Activated B cell treated with CpG ODN at 0.5 μM for 24 hours (primary cell): ENCODE measurements around the gene ZNF638. TPM values are rescaled to one million over a fixed set of nuclear protein-coding genes. Genes with fewer than 3 reads are reported as not detected.

Source experiments
- ATAC-seq: fragments of 200-7000 bp; cut with Tn5 transposase; one replicate; pipeline ENCODE4 v1.10.0; 2021; ENCODE audit warnings: low read depth, mild to moderate bottlenecking, moderate library complexity
- CTCF ChIA-PET: fragments of 350-600 bp; sonication (Branson Sonifier 250); formaldehyde crosslinking; loops from one replicate; lab custom pipeline; 2021; ENCODE audit warnings: antibody characterized with exemption; lab: Charles Lee
- POLR2A ChIA-PET: fragments of 350-600 bp; sonication (Branson Sonifier 250); formaldehyde crosslinking; loops from one replicate; lab custom pipeline; 2021; ENCODE audit warnings: antibody characterized with exemption; lab: Charles Lee
- DNase-seq: peaks from one replicate; pipeline ENCODE4 v3.0.0; 2022
- H3K27ac Mint-ChIP-seq: one replicate; pipeline ENCODE4 v1.8.0; 2020; ENCODE audit warnings: mixed read lengths
- H3K27me3 Mint-ChIP-seq: one replicate; pipeline ENCODE4 v1.8.0; 2021; ENCODE audit warnings: mixed read lengths
- H3K36me3 Mint-ChIP-seq: one replicate; pipeline ENCODE4 v1.8.0; 2021; ENCODE audit warnings: low read depth, mixed read lengths
- H3K4me1 Mint-ChIP-seq: one replicate; pipeline ENCODE4 v1.8.0; 2021; ENCODE audit warnings: mixed read lengths
- H3K4me3 Mint-ChIP-seq: one replicate; pipeline ENCODE4 v1.8.0; 2020; ENCODE audit warnings: mild to moderate bottlenecking, mixed read lengths
- H3K9me3 Mint-ChIP-seq: one replicate; pipeline ENCODE4 v1.8.0; 2020; ENCODE audit warnings: mixed read lengths
- intact Hi-C: fragments of 100-400 bp; cut with micrococcal nuclease; formaldehyde crosslinking; loops from one replicate; pipeline ENCODE4 v1.15.1; 2024
- total RNA-seq: library from RNA; stranded (reverse); gene quantifications from 2 replicates; pipeline ENCODE4 v1.2.3, GENCODE V29; 2022
- TF ChIP-seq, protein P1 (sequence below): fragments of 200-600 bp; IDR thresholded peaks from one replicate; pipeline ENCODE4 v1.8.0; 2022; ENCODE audit warnings: antibody characterized with exemption, mild to moderate bottlenecking

ZNF638 gene
- total RNA-seq, 1 donor from 2014 or later: 152 TPM

DNA sequence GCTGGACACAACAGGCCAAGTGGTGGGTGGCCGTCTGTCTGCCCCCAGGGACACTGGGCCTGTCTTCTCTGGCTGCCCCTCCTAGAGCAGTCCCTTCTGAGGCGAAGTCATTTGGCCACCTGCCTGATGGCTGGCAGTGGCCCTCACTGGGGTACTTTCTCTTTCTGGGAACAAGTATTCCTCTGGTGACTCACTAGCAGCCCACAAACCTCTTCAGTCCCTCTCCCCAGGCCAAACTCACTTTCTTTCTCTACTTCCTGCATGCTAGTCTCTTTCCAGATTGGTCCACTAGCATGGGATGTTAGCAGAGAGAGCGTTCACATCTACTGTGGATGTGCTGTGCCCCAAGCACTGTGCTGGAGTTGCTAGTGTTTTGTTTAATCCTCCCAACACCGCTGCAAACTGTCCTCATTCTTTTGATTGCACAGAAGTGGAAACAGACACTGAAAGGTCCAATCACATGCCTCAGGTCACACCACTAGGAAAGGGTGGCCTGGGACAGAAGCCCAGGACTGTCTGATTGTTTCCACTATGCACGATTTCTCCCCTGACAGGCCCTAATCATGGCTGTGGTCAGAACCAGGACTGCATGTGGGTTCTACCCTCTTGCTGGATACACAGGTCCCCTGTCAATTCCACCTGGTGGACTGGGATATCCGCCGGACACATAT, 127.0 kb downstream of the ZNF638 start:
- TF ChIP-seq, protein P1, sequence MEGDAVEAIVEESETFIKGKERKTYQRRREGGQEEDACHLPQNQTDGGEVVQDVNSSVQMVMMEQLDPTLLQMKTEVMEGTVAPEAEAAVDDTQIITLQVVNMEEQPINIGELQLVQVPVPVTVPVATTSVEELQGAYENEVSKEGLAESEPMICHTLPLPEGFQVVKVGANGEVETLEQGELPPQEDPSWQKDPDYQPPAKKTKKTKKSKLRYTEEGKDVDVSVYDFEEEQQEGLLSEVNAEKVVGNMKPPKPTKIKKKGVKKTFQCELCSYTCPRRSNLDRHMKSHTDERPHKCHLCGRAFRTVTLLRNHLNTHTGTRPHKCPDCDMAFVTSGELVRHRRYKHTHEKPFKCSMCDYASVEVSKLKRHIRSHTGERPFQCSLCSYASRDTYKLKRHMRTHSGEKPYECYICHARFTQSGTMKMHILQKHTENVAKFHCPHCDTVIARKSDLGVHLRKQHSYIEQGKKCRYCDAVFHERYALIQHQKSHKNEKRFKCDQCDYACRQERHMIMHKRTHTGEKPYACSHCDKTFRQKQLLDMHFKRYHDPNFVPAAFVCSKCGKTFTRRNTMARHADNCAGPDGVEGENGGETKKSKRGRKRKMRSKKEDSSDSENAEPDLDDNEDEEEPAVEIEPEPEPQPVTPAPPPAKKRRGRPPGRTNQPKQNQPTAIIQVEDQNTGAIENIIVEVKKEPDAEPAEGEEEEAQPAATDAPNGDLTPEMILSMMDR: no peak
- Mint-ChIP-seq H3K27ac (no peak overlapping the region), H3K4me3 (no peak overlapping the region), H3K9me3 (no peaks in the 10 kb centered on the region), H3K36me3 (no peaks in the 10 kb centered on the region), H3K4me1 (peaks cover 4% of the 10 kb centered on the region), H3K27me3 (peaks cover 27% of the 10 kb centered on the region)
- no peak for DNase-seq
- intact Hi-C loops: no loop called here
- POLR2A ChIA-PET: no interaction called here
- ATAC-seq: no peak
- CTCF ChIA-PET: interaction anchor here (1.3 kb wide), 1 partner anchor 52 kb away, joined by 3 read pairs; no protein-coding TSS in a partner anchor

DNA sequence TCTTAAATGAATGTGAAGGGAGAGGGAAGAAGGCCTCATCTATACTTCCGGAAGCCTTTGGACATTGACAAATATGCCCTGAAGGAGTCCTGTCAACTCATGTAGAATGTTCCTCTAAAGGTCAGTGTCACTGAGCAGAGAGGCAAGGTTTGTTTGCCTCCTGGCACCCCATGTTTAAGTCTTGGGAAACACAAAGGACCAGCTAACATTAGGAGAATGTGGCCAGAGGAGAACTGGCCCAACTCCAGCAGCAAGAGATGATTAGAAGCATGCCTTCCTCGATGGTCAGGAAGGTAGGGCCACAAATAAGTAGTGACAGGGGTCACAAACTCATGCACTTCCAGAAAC, 127.5 kb downstream of the ZNF638 start:
- no peaks in the 10 kb centered on the region for H3K9me3 Mint-ChIP-seq
- intact Hi-C loops: no loop called here
- H3K27ac Mint-ChIP-seq: no peak overlapping the region
- peaks cover 3% of the 10 kb centered on the region for H3K4me1 Mint-ChIP-seq
- DNase-seq (no peak), ATAC-seq (no peak)
- peaks cover 27% of the 10 kb centered on the region for H3K27me3 Mint-ChIP-seq
- H3K4me3 Mint-ChIP-seq: no peak overlapping the region
- ChIA-PET CTCF (no interaction called here), POLR2A (no interaction called here)
- H3K36me3 Mint-ChIP-seq: no peaks in the 10 kb centered on the region
- TF ChIP-seq, protein P1: no peak

DNA sequence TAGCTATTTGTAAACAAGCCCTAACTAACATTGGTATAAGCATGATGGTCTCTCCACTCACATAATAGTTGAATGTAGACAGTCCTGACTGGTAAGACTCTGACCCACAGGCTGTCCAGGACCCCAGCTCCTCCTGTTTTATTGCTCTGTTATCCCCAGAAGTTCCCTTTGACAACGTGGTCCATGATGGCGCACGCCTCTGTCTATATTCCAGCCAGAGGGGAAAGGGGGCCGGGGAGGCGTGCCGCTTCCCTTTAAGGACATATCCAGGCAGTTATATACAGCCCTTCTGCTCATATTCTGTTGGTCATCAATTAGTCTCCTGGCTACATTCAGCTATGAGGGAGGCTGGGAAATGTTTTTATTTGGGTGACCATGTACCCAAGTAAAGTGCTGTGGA, 128.5 kb downstream of the ZNF638 start:
- H3K9me3 Mint-ChIP-seq: no peaks in the 10 kb centered on the region
- POLR2A ChIA-PET: no interaction called here

DNA sequence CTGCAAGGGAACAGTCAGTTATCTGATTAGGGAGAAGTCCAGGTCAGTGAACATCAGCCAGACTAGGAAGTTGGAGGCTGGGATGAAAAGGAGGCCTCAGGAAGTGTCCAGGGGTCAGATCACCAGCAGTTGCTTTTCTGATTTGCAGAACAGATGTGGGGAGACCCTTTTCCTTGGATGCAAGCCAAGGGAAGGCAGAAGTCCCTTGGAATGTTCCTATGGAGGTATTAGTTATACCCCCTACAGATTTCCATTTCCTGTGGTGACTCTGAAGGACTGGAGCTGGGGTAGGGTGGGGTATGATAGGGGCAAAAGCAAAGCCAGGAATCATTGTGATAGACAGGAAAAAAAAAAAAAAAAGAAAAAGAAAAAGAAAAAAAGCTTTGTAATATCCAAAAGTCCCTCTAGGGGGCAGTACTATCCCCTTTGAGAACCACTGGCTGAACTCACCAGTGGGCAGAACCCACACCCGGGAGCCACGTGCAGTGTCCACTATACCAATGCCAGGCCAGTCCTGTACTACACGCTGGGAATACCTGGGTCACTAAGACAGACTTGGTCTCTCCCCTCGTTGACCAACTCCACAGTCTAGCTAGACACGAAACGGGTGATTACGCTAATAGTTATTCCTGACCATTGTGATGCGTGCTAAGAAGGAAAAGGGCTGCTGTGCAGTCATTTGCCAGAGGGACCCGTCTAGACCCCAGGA, 129.2 kb downstream of the ZNF638 start:
- DNase-seq (no peak), ATAC-seq (no peak)
- Mint-ChIP-seq H3K27me3 (peaks cover 12% of the 10 kb centered on the region), H3K36me3 (no peaks in the 10 kb centered on the region), H3K9me3 (no peaks in the 10 kb centered on the region), H3K4me3 (no peak overlapping the region), H3K4me1 (peaks cover 1% of the 10 kb centered on the region), H3K27ac (no peak overlapping the region)
- intact Hi-C loops: no loop called here
- ChIA-PET CTCF (no interaction called here), POLR2A (no interaction called here)
- TF ChIP-seq, protein P1: no peak

More for the DNA sequence above, 128.5 kb downstream of the ZNF638 start:
- Mint-ChIP-seq H3K4me1 (peaks cover 1% of the 10 kb centered on the region), H3K27me3 (peaks cover 18% of the 10 kb centered on the region), H3K27ac (no peak overlapping the region), H3K36me3 (no peaks in the 10 kb centered on the region), H3K4me3 (no peak overlapping the region)
- no peak for DNase-seq
- TF ChIP-seq, protein P1: no peak
- no peak for ATAC-seq
- CTCF ChIA-PET: no interaction called here
- intact Hi-C loops: no loop called here

DNA sequence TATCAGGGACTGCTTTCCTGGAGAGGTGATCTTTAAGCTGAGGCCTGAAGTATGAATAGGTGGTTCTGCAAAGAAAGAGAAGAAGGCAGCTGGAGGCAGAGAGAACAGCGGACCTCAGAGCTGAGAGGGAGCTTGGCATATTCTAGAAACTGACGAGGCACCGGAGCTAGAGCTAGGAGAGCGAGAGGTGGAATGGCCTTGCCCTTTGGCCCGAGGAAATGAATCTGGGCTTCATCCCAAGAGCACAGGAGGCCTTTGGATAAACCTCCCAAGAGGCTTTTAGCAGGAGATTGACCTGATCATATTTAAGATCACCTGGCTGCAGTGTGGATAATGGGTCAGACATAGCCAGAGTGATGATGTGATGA, 129.7 kb downstream of the ZNF638 start:
- ChIA-PET POLR2A (no interaction called here), CTCF (no interaction called here)
- H3K4me1 Mint-ChIP-seq: no peaks in the 10 kb centered on the region
- H3K4me3 Mint-ChIP-seq: no peak overlapping the region
- no peak overlapping the region for H3K27ac Mint-ChIP-seq
- TF ChIP-seq, protein P1: no peak
- H3K9me3 Mint-ChIP-seq: no peaks in the 10 kb centered on the region
- intact Hi-C loops: no loop called here
- ATAC-seq (no peak), DNase-seq (no peak)
- H3K27me3 Mint-ChIP-seq: peaks cover 7% of the 10 kb centered on the region
- H3K36me3 Mint-ChIP-seq: no peaks in the 10 kb centered on the region
